HFF-Myc (cell line): Measurements from ENCODE around the gene ADAP1.

Source experiments
- DNase-seq: peaks from one replicate; pipeline ENCODE4 v3.0.0-alpha.2; 2011; ENCODE audit warnings: low read depth; ENCODE audit errors: extremely low read depth
- H3K4me3 ChIP-seq: replicated peaks from 2 replicates; pipeline ENCODE4 v1.5.1; 2011; ENCODE audit warnings: low read depth, mild to moderate bottlenecking, control low read depth, low read length
- CTCF ChIP-seq: IDR thresholded peaks from 2 replicates; pipeline ENCODE4 v1.5.1; 2012; ENCODE audit warnings: mild to moderate bottlenecking, low read depth, low read length, control low read depth; ENCODE audit errors: missing control alignments

The ADAP1 gene

GRCh38 chr7:900331-901040, 54.0 kb downstream of the ADAP1 start:
- H3K4me3 ChIP-seq, result no peak overlapping the region
- TF ChIP-seq CTCF, result no peak
- DNase-seq, result no peak

- no peak overlapping the region for H3K4me3 ChIP-seq
- no peak for TF ChIP-seq CTCF
- DNase-seq, result no peak
These were observed 54.7 kb downstream of the ADAP1 start for GRCh38 chr7:899806-900205.

DNA sequence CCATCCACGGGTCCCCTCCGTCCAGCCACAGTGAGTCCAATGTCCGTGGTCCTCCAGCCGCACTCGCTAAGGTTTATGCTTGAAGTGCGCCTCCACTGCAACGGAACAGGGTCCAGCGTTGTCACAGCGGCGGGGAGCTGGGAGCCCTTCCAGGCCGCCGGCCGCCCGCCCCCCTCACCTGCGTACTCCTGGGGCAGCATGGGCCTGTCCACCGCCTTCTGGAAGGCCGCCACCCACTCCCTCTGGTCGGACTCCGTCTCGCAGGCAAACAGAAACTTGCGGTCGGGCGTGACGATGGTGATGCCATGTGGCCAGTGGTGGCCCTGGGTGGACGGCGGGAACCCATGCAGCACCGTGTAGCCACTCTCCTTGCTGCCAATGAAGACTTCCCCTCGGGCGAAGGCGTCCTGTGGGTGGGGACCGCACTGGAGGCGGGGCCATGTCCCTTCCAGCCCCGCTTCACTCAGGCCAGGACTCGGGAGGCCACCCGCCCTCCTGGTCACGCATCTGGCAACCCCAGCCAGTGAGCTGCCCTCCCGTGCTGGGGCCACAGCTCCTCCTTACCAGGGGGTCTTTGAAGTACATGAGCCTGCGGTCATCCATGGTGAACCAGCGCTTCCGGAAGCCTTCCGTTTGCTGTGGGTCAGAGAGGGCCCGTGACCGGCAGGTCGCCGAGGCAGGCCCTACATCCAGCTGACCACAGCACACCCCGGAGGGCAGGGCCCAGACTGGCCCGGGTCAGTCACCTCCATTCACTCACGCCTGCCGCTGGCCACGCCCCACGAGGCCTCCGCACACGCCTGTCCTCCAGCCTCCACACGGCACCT, 55.4 kb downstream of the ADAP1 start:
- no peak for TF ChIP-seq CTCF
- DNase-seq, result no peak
- no peak overlapping the region for H3K4me3 ChIP-seq

- no peak overlapping the region for H3K4me3 ChIP-seq
- TF ChIP-seq CTCF, result no peak
- no peak for DNase-seq
These were observed 56.0 kb downstream of the ADAP1 start for GRCh38 chr7:898460-898854.

DNA sequence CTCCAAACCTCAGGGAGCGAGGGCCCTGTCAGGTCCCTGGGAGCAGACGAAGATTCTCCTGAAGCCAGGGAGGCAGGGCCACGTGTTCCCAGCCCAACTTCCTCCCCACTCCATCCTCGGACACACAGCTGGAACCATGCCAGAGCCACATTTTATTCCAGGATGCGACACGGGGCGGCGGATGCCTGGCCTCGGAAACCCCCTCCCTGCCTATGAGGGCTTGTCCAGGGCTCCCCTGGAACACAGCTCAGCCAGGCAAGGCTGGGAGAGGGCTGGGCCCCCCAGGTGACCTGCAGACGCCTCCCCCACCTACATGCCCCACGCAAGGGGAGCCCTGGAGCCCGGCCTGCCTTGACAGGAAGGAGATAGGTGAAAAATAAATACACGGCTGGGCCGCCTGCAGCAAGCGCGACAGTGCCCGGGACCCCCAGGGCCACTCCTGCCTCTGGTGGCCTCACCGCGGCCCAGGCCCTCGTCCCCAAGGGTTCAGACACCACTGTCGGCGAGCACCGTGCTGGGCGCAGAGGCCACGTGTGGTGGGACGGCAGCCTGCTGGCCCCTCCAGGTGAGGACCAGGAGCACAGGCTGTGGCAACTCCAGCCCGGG, 56.6 kb downstream of the ADAP1 start:
- no peak for TF ChIP-seq CTCF
- no peak overlapping the region for H3K4me3 ChIP-seq
- DNase-seq, result peak; percentile 15

- DNase-seq, result no peak
- TF ChIP-seq CTCF, result no peak
- no peak overlapping the region for H3K4me3 ChIP-seq
These were observed 57.4 kb downstream of the ADAP1 start for GRCh38 chr7:897086-897485.
